H1 (cell line): ENCODE data around the gene SLC26A9. TPM values are rescaled to one million over a fixed set of nuclear protein-coding genes. Genes with fewer than 3 reads are reported as not detected.

Source experiments
- CTCF ChIA-PET: fragments of 300-600 bp; sonication (Branson Sonifier 250); formaldehyde crosslinking; loops from one replicate; lab custom pipeline; 2021; ENCODE audit not compliant: partially characterized antibody; lab: Charles Lee
- POLR2A ChIA-PET: fragments of 300-600 bp; sonication (Branson Sonifier 250); formaldehyde crosslinking; loops from one replicate; lab custom pipeline; 2021; ENCODE audit warnings: inconsistent platforms; ENCODE audit not compliant: partially characterized antibody; lab: Charles Lee
- DNase-seq, 2 experiments: peaks; one replicate each; pipeline versions ENCODE4 v3.0.0 to v3.0.0-alpha.2; 2010 to 2022; ENCODE audit warnings: low spot score in 2 of 2, low read depth in 1 of 2, mixed read lengths in 1 of 2
- FAIRE-seq: peaks from 2 replicates; lab custom pipeline; 2011; peaks lifted over from hg19 to GRCh38; lab: Jason Lieb, UNC
- H2AFZ ChIP-seq: 2 replicates; pipeline ENCODE4 v1.8.1; 2012; ENCODE audit warnings: low read length, inconsistent platforms
- H2AK5ac ChIP-seq: 2 replicates; pipeline ENCODE4 v1.6.1; 2013; ENCODE audit warnings: low read depth, low read length
- H2BK120ac ChIP-seq: replicated peaks from 2 replicates; pipeline ENCODE3; 2013; ENCODE audit warnings: low read depth, low read length, inconsistent platforms
- H2BK12ac ChIP-seq: 2 replicates; pipeline ENCODE4 v1.6.1; 2013; ENCODE audit warnings: low read depth, low read length
- H2BK15ac ChIP-seq: 2 replicates; pipeline ENCODE4 v1.6.1; 2013; ENCODE audit warnings: low read length
- H2BK20ac ChIP-seq: 2 replicates; pipeline ENCODE4 v1.6.1; 2013; ENCODE audit warnings: low read length
- H2BK5ac ChIP-seq: 2 replicates; pipeline ENCODE4 v1.6.1; 2013; ENCODE audit warnings: low read depth, low read length
- H3K14ac ChIP-seq: 2 replicates; pipeline ENCODE4 v1.6.1; 2013; ENCODE audit warnings: inconsistent platforms; ENCODE audit not compliant: insufficient read length
- H3K18ac ChIP-seq: 2 replicates; pipeline ENCODE4 v1.6.1; 2013; ENCODE audit warnings: low read length; ENCODE audit errors: extremely low read depth
- H3K23ac ChIP-seq: 2 replicates; pipeline ENCODE4 v1.6.1; 2013; ENCODE audit warnings: inconsistent platforms; ENCODE audit not compliant: insufficient read length
- H3K23me2 ChIP-seq: 2 replicates; pipeline ENCODE4 v1.6.1; 2013; ENCODE audit warnings: low read depth, low read length
- H3K27ac ChIP-seq: 2 replicates; pipeline ENCODE4 v1.6.1; 2011; ENCODE audit warnings: low read depth, low read length, inconsistent platforms
- H3K27me3 ChIP-seq, 4 experiments: replicated peaks in 1 of 4; 1 replicate in 1 of 4; 2 replicates in 3 of 4; pipeline versions ENCODE4 v1.6.1 to v1.8.1; 2011 to 2013; ENCODE audit warnings: low read length in 3 of 4, mild to moderate bottlenecking in 3 of 4, inconsistent platforms in 2 of 4, mixed read lengths in 2 of 4, moderate library complexity in 1 of 4; ENCODE audit not compliant: control insufficient read depth in 3 of 4, insufficient read depth in 3 of 4; ENCODE audit errors: extremely low read depth in 1 of 4
- H3K36me3 ChIP-seq, 4 experiments: 2 replicates each; pipeline versions ENCODE4 v1.6.1 to v1.8.1; 2011 to 2013; ENCODE audit warnings: mild to moderate bottlenecking in 4 of 4, low read length in 3 of 4, moderate library complexity in 2 of 4, control low read depth in 1 of 4, inconsistent platforms in 1 of 4; ENCODE audit not compliant: insufficient read depth in 4 of 4, control insufficient read depth in 2 of 4
- H3K4ac ChIP-seq: replicated peaks from 2 replicates; pipeline ENCODE3; 2013; ENCODE audit warnings: low read length, low read depth, mixed read lengths, inconsistent platforms; ENCODE audit not compliant: insufficient read length
- H3K4me1 ChIP-seq, 4 experiments: replicated peaks in 1 of 4; 1 replicate in 1 of 4; 2 replicates in 3 of 4; pipeline versions ENCODE4 v1.6.1 to v1.8.1; 2011 to 2013; ENCODE audit warnings: low read length in 3 of 4, inconsistent platforms in 2 of 4, mixed read lengths in 1 of 4; ENCODE audit not compliant: insufficient read depth in 4 of 4, control insufficient read depth in 3 of 4
- H3K4me2 ChIP-seq, 2 experiments: 2 replicates each; pipeline versions ENCODE4 v1.6.1 to v1.8.1; 2011 to 2013; ENCODE audit warnings: low read depth in 2 of 2, low read length in 2 of 2, control low read depth in 1 of 2, inconsistent platforms in 1 of 2, mild to moderate bottlenecking in 1 of 2; ENCODE audit not compliant: insufficient read depth in 1 of 2
- H3K4me3 ChIP-seq, 4 experiments: fragments of 200-600, 300-600 bp in 1 of 4; sonication (generic), shearing (Covaris generic), sonication (Bioruptor Twin) in 1 of 4; 2 replicates each; pipeline versions ENCODE4 v1.5.1 to v1.8.1; 2011 to 2016; ENCODE audit warnings: low read length in 4 of 4, low read depth in 3 of 4, control low read depth in 2 of 4, inconsistent platforms in 2 of 4, mild to moderate bottlenecking in 2 of 4, mixed read lengths in 1 of 4, moderate library complexity in 1 of 4; ENCODE audit not compliant: insufficient read depth in 2 of 4; ENCODE audit errors: extremely low read depth in 1 of 4
- H3K56ac ChIP-seq: replicated peaks from 2 replicates; pipeline ENCODE3; 2013; ENCODE audit warnings: low read depth, mild to moderate bottlenecking, mixed read lengths, low read length, inconsistent platforms; ENCODE audit not compliant: insufficient read length
- H3K79me1 ChIP-seq: 2 replicates; pipeline ENCODE4 v1.6.1; 2013; ENCODE audit warnings: low read depth, low read length, control low read depth
- H3K79me2 ChIP-seq, 2 experiments: 2 replicates each; pipeline versions ENCODE4 v1.6.1 to v1.8.1; 2012 to 2013; ENCODE audit warnings: low read length in 2 of 2, mild to moderate bottlenecking in 2 of 2, inconsistent platforms in 1 of 2; ENCODE audit not compliant: insufficient read depth in 2 of 2, control insufficient read depth in 1 of 2
- H3K9ac ChIP-seq, 4 experiments: replicated peaks in 1 of 4; 1 replicate in 1 of 4; 2 replicates in 3 of 4; pipeline versions ENCODE4 v1.6.1 to v1.8.1; 2011 to 2013; ENCODE audit warnings: low read depth in 3 of 4, low read length in 3 of 4, control low read depth in 2 of 4, mild to moderate bottlenecking in 2 of 4, moderate library complexity in 2 of 4, inconsistent platforms in 1 of 4; ENCODE audit errors: extremely low read depth in 1 of 4
- H3K9me3 ChIP-seq, 2 experiments: 2 replicates each; pipeline versions ENCODE4 v1.6.1 to v1.8.1; 2012 to 2013; ENCODE audit warnings: mild to moderate bottlenecking in 2 of 2, moderate library complexity in 2 of 2, control low read depth in 1 of 2, inconsistent platforms in 1 of 2, low read depth in 1 of 2, low read length in 1 of 2, mixed read lengths in 1 of 2; ENCODE audit not compliant: insufficient read depth in 2 of 2
- H4K20me1 ChIP-seq, 2 experiments: replicated peaks in 1 of 2; 2 replicates each; pipeline versions ENCODE3 to v1.8.1; 2011 to 2013; ENCODE audit warnings: inconsistent platforms in 2 of 2, low read length in 2 of 2, mild to moderate bottlenecking in 1 of 2; ENCODE audit not compliant: insufficient read depth in 2 of 2, control insufficient read depth in 1 of 2
- H4K5ac ChIP-seq: 2 replicates; pipeline ENCODE4 v1.6.1; 2013; ENCODE audit warnings: low read length, low read depth, mixed read lengths, inconsistent platforms; ENCODE audit not compliant: insufficient read length
- H4K8ac ChIP-seq: 2 replicates; pipeline ENCODE4 v1.8.0; 2013; ENCODE audit warnings: mild to moderate bottlenecking, moderate library complexity, low read length, inconsistent platforms; ENCODE audit not compliant: insufficient read depth; ENCODE audit errors: extremely low read depth
- H4K91ac ChIP-seq: replicated peaks from 2 replicates; pipeline ENCODE3; 2013; ENCODE audit warnings: low read length, mixed read lengths, inconsistent platforms; ENCODE audit not compliant: insufficient read length
- CBX5 ChIP-seq: fragments of 300-800, 300-1000 bp; sonication (generic); IDR thresholded peaks from 2 replicates; pipeline ENCODE4 v1.7.1; 2016; ENCODE audit warnings: antibody characterized with exemption, low read length, low read depth
- CHD2 ChIP-seq: IDR thresholded peaks from 2 replicates; pipeline ENCODE4 v1.6.1; 2012; ENCODE audit warnings: low read length, improper control_type of control experiment
- EZH2 ChIP-seq: fragments of 200-600 bp; sonication (generic); IDR thresholded peaks from 2 replicates; pipeline ENCODE4 v1.7.1; 2012; ENCODE audit warnings: low read depth, mild to moderate bottlenecking, moderate library complexity, low read length, inconsistent platforms; ENCODE audit not compliant: severe bottlenecking
- GABPA ChIP-seq: IDR thresholded peaks from 2 replicates; pipeline ENCODE4 v1.6.1; 2011; ENCODE audit warnings: mild to moderate bottlenecking, low read length, moderate library complexity, borderline replicate concordance; ENCODE audit not compliant: insufficient read depth
- KDM1A ChIP-seq: fragments of 200-600, 300-600 bp; sonication (generic); IDR thresholded peaks from 2 replicates; pipeline ENCODE4 v1.7.1; 2016; ENCODE audit warnings: mild to moderate bottlenecking, low read length, borderline replicate concordance
- NRF1 ChIP-seq: IDR thresholded peaks from 2 replicates; pipeline ENCODE4 v1.6.1; 2011; ENCODE audit warnings: mild to moderate bottlenecking, low read depth, low read length, improper control_type of control experiment
- PHF8 ChIP-seq: fragments of 200-600 bp; sonication (generic); conservative IDR thresholded peaks from 2 replicates; pipeline ENCODE4 v1.7.1; 2012; ENCODE audit warnings: low read depth, mild to moderate bottlenecking, inconsistent platforms, low read length, moderate library complexity
- SIN3A ChIP-seq, 2 experiments: IDR thresholded peaks in 1 of 2; conservative IDR thresholded peaks in 1 of 2; 2 replicates each; pipeline ENCODE4 v1.6.1; 2011 to 2012; ENCODE audit warnings: low read length in 2 of 2, improper control_type of control experiment in 1 of 2, low read depth in 1 of 2, mild to moderate bottlenecking in 1 of 2
- SUZ12 ChIP-seq: fragments of 200-600 bp; sonication (generic); IDR thresholded peaks from 2 replicates; pipeline ENCODE4 v1.6.1; 2012; ENCODE audit warnings: mild to moderate bottlenecking, inconsistent platforms, low read length, moderate library complexity, mixed read lengths
- WGBS, 2 experiments: shearing (Covaris generic) in 1 of 2; methylation state at CpG; one replicate each; pipeline versions ENCODE4 v1.1.6 to v1.1.7; 2013 to 2015; ENCODE audit warnings: low lambda C conversion rate in 2 of 2, mixed read lengths in 2 of 2, inconsistent platforms in 1 of 2, low coverage in 1 of 2, missing lambda C conversion rate in 1 of 2; ENCODE audit not compliant: insufficient replicate concordance in 2 of 2, insufficient coverage in 1 of 2, insufficient read length in 1 of 2; ENCODE audit errors: extremely low coverage in 1 of 2, missing lambda C conversion rate in 1 of 2; 5-methylcytosine and 5-hydroxymethylcytosine counted together
- polyA plus RNA-seq, 7 experiments: library from polyadenylated mRNA; depleted of rRNA in 3 of 7; stranded (reverse) in 5 of 7; unstranded in 2 of 7; fragments of >200 nt in 5 of 7; fragments of 200-250 nt in 2 of 7; gene quantifications; 1 replicate in 5 of 7; 2 replicates in 1 of 7; 4 replicates in 1 of 7; pipeline versions ENCODE4 v1.2.1 to v1.2.3, GENCODE V29; 2011 to 2013; ENCODE audit warnings: missing spikeins in 2 of 7, mixed read lengths in 2 of 7
- total RNA-seq: library from RNA; stranded (reverse); fragmentation: NEBNext Ultra II Directional; extraction: Animal tissue kit (Norgen Biotek cat#: 25700); gene quantifications from 2 replicates; pipeline ENCODE4 v1.2.1, GENCODE V29; 2021
- TF ChIP-seq, protein P1 (sequence below): IDR thresholded peaks from 2 replicates; pipeline ENCODE4 v1.6.1; 2012; ENCODE audit warnings: inconsistent platforms

The SLC26A9 gene
- total and polyA plus RNA-seq, 2 of the 8 experiments (the other 6 are each of a cell fraction or from before 2014, with no cell fraction given), result not detected

DNA sequence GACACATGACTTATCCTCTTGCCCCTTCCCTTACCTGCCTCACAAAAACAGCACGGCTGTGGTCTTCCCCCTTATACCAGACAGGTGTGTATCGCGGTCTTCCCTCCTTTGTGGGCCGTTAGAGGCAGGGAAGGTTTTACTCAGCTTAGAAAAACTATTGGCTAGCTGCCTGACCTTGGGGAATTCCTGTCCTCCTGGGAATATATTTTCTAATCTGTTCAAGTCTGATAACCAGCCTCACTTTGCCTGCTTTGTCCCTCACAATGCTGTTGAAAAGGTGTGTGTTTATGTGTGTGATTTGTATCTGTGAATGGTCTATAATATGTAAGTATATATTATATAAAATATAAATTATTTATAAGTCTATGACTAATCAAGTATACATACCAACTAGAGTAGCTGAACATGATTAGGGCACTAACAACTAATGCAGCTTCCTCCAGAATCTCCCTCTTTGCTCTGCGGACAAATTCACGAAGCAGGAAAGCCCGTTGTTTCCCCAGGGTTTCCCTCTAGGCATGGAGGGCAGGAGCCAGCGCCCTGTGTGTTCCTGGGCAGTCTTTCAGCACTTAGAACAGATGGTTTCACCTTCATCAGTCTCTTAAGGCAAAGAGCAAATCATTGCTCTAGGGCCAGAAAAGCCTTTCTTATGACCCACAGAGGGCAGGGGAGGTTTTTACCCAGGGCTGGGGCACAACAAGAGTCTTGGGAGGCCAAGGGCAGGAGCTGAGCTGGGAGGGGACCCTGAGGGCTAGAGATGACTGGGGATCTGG is 25.6 kb downstream of the SLC26A9 start:
- WGBS, 2 experiments, result 85% methylated on average over 8 of the region's 8 CpGs; no CpG with 5 or more reads in 1 of the 2 experiments
- no peak overlapping the region for H2BK12ac ChIP-seq
- no peak overlapping the region for H3K4ac ChIP-seq
- no peaks in the 10 kb centered on the region for H3K36me3 ChIP-seq
- H3K4me3 ChIP-seq, result no peak overlapping the region
- no peak overlapping the region for H3K14ac ChIP-seq
- no peak overlapping the region for H4K5ac ChIP-seq
- H3K27ac ChIP-seq, result no peak overlapping the region
- peaks cover 0 to 1% of the 10 kb centered on the region in 2 experiments for H4K20me1 ChIP-seq
- H3K23ac ChIP-seq, result no peak overlapping the region
- no peak overlapping the region for H2BK120ac ChIP-seq
- H3K9me3 ChIP-seq, result no peaks in the 10 kb centered on the region
- no peak for FAIRE-seq
- H3K79me1 ChIP-seq, result no peaks in the 10 kb centered on the region
- no peak overlapping the region for H4K8ac ChIP-seq
- H2BK20ac ChIP-seq, result no peak overlapping the region
- no peaks in the 10 kb centered on the region for H3K23me2 ChIP-seq
- H3K4me1 ChIP-seq, result peaks cover 0 to 6% (median 2%) of the 10 kb centered on the region in 4 experiments; a peak in 4 of 7 replicates
- CTCF ChIA-PET, result interaction anchor here (0.8 to 14.5 kb wide), 28 partner anchors 10 to 325 kb away, joined by 3 to 394 read pairs (median 4); partner anchors contain the start of genes PM20D1 and SLC26A9
- no peaks in the 10 kb centered on the region for H3K79me2 ChIP-seq
- H2BK15ac ChIP-seq, result no peak overlapping the region
- H2AK5ac ChIP-seq, result no peak overlapping the region
- no peak overlapping the region for H2AFZ ChIP-seq
- no peak overlapping the region for H3K18ac ChIP-seq
- no peak overlapping the region for H3K56ac ChIP-seq
- POLR2A ChIA-PET, result interaction anchor here (0.8 to 2.4 kb wide), 2 partner anchors 59 to 77 kb away, joined by 3 to 8 read pairs; no protein-coding TSS in a partner anchor
- DNase-seq, result peak in 1 of 2 experiments; percentile 31
- H2BK5ac ChIP-seq, result no peak overlapping the region
- no peak overlapping the region for H3K4me2 ChIP-seq
- no peak overlapping the region for H3K9ac ChIP-seq
- H3K27me3 ChIP-seq, result no peaks in the 10 kb centered on the region; a peak in 1 of 7 replicates
- no peak overlapping the region for H4K91ac ChIP-seq
- TF ChIP-seq PHF8, result no peak
- no peak for TF ChIP-seq EZH2
- TF ChIP-seq, protein P1, sequence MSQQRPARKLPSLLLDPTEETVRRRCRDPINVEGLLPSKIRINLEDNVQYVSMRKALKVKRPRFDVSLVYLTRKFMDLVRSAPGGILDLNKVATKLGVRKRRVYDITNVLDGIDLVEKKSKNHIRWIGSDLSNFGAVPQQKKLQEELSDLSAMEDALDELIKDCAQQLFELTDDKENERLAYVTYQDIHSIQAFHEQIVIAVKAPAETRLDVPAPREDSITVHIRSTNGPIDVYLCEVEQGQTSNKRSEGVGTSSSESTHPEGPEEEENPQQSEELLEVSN, result no peak
- TF ChIP-seq CHD2, result no peak
- no peak for TF ChIP-seq SIN3A (conservative IDR thresholded peaks at IDR 0.05 in 1 of 2, IDR thresholded peaks at IDR 0.05 in 1 of 2; ENCODE audit: low read depth in 1 of 2, low read length in 2 of 2)
- TF ChIP-seq GABPA, result no peak
- no peak for TF ChIP-seq SUZ12
- no peak for TF ChIP-seq KDM1A
- TF ChIP-seq NRF1, result no peak
- TF ChIP-seq CBX5, result no peak
